VCaP (cell line): ENCODE results near the gene PHACTR3.

ENCODE experiments used
- H3K27ac ChIP-seq: fragments of 450-650 bp; 2 replicates; pipeline ENCODE4 v1.5.1; 2017
- TF ChIP-seq, protein P1 (sequence below): fragments of 450-650 bp; conservative IDR thresholded peaks from 2 replicates; pipeline ENCODE4 v1.5.1; 2017; ENCODE audit warnings: mild to moderate bottlenecking, moderate library complexity

Gene PHACTR3

DNA sequence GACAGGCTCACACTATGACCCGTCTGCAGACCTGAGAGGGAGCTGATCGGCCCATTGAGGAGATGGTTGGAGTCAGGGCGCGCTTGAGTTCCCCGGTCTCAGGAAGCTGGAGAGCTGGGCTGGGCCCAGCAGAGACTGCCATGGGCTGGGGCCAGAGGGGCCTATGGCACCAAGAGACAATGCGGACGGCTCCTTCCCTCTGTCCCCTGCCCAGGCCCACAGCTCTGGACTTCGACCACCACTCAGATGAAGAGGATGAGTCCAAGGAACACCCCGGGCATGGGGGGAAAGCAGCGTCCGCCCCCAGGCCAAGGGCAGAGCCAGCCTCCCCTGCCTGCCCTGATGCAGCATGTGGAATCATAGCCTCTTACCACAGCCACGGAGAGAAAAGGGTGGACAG is 40.2 kb upstream of the PHACTR3 start:
- TF ChIP-seq, protein P1, sequence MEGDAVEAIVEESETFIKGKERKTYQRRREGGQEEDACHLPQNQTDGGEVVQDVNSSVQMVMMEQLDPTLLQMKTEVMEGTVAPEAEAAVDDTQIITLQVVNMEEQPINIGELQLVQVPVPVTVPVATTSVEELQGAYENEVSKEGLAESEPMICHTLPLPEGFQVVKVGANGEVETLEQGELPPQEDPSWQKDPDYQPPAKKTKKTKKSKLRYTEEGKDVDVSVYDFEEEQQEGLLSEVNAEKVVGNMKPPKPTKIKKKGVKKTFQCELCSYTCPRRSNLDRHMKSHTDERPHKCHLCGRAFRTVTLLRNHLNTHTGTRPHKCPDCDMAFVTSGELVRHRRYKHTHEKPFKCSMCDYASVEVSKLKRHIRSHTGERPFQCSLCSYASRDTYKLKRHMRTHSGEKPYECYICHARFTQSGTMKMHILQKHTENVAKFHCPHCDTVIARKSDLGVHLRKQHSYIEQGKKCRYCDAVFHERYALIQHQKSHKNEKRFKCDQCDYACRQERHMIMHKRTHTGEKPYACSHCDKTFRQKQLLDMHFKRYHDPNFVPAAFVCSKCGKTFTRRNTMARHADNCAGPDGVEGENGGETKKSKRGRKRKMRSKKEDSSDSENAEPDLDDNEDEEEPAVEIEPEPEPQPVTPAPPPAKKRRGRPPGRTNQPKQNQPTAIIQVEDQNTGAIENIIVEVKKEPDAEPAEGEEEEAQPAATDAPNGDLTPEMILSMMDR: no peak

DNA sequence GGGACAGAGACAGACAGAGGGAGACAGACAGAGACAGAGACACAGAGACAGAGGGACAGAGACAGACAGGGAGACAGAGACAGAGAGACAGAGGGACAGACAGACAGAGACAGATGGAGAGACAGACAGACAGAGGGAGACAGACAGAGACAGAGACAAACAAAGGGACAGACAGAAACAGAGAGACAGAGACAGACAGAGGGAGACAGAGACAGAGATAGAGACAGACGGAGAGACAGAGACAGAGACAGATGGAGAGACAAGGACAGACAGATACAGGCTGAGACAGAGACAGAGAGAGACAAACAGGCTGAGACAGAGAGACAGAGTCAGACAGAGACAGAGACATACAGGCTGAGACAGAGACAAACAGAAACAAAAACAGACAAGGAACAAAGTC is 39.4 kb upstream of the PHACTR3 start:
- TF ChIP-seq, protein P1: no peak
- H3K27ac ChIP-seq: no peak overlapping the region

More for the DNA sequence above, 40.2 kb upstream of the PHACTR3 start:
- no peak overlapping the region for H3K27ac ChIP-seq

DNA sequence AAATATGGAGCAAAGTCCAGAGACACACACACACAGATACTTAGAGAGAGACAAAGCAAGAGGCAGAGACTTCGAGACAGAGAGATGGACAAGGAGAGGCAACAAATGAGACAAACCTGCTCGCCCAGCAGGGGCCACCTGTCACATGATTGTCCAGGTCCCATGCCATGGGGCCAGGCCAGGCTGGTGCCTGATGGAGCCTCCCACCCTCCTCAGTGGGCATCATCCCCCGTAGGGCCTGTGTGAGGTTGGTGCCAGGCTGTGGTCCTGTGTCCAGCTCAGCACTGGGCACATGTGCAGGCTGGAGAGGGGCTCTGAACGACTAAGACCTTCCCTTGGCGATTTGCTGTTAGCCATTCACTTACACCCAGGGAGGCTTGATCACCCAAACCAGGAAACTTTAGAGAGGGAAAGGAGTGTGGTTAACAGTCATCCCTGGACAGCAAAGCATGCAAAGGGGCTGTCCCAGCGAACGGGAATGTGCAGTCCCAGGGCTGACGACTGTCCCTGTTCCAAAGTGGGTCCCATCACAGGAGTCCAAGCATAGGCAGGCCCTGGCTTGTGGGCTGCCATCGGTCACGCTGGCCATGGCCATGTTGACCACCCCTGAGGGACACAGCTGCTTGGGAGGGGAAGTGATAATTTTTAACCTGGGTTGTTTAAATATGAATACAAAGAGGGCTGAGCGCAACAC is 38.4 kb upstream of the PHACTR3 start:
- no peak overlapping the region for H3K27ac ChIP-seq
- TF ChIP-seq, protein P1: no peak

DNA sequence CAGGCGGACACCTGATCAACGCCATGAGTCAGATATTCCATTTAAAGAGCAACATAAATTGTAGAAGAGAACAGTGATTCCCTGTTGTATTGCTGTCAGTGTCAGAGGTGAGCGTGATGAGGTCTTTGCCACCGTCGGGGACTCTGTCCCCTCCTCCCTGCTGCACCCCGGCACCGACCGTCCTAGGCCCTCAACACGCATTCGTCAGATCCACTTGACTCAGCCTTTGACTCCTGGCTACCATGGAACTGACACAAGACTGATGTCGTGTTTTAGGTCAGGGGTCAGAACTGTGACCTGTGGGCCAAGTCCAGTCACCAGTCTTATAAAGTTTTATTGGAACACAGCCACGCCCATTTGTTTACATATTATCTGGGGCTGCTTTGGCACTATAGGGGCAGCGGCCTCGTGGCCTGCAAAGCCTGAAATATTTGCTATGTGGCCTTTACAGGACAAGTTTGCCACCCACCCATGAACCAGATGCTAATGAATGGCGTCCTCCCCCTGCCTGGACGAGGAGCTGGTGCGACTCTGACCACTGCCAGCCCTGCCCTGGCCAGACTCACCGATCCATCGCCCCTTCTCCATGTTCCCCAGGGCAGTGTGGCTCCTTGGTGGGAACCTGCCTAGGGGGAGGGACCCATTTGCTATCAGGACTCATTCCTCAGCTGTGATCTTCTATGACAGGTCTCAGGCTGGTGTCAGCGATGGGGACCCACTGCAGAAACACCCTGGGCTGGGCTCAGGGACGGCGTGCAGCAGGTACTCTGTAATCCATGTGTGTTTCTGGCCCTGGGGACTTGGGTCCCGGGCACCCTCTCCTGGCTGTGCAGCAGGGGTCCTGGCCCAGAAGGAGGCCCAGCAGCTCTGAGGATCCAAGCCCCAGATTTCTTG is 37.5 kb upstream of the PHACTR3 start:
- TF ChIP-seq, protein P1: no peak
- H3K27ac ChIP-seq: no peak overlapping the region

DNA sequence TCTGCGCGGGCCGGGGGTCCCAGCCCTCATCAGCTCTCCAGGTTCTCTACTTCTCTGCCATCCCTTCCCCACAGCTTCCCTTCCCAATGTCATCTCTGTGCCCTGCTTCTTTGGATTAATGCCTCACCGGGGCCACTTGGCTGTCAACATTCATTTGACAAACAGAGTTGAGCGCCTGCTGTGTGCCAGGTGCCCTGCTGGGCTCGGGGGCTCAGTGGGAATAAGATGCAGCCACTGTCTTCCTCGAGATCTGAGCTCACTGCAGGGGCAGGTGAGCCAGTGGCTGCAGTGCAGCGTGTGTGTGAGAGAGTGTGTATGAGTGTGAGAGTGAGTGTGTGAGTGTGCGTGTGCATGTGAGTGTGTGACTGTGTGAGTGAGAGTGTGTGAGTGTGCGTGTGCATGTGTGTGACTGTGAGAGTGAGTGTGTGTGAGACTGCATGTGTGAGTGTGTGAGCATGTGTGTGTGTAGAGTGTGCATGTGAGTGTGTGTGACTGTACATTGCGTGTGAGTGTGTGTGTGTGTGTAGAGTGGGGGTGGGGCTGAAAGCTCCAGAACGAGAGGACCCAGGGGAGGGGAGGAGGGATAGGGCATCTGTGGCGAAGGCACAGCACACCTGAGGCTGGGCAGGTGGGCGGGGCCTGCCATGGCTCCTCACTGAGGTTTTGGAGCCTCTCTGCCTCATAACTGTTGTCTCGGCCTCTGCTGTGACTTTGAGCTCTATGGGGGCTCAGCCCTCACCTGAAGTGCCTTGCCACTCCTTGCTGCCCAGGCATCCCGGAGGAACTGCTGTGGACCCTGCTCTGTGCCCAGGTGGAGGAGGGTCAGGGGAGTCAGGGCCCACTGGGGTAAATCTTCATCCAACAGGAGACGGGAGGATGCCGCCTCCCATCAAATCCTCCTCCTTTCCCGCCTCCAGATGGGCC is 36.5 kb upstream of the PHACTR3 start:
- no peak overlapping the region for H3K27ac ChIP-seq
- TF ChIP-seq, protein P1: no peak

DNA sequence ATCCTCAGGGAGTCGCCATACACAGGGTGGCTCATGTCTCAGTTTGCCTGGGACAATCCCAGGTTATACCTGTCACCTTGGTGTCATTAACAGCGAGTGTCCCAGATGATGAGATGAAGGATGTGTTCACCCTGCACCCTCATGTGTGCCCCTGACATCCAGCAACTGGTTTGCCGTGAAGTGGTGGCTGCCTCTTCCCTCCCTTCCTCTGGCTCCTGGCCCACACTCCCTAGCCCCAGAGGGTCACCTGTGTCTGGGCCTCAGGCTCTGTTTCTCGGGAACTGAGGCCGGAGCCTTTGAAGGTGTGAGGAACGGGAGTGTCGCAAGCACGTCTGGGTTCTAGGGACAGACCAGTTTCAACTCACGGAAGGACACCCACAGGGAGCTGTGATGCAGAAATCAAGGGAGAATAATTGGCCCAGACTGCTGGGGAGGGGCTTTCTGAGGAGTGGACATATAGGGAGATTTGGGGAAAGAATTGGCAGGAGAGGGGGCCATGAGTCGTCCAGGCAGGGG is 35.8 kb upstream of the PHACTR3 start:
- TF ChIP-seq, protein P1: no peak

DNA sequence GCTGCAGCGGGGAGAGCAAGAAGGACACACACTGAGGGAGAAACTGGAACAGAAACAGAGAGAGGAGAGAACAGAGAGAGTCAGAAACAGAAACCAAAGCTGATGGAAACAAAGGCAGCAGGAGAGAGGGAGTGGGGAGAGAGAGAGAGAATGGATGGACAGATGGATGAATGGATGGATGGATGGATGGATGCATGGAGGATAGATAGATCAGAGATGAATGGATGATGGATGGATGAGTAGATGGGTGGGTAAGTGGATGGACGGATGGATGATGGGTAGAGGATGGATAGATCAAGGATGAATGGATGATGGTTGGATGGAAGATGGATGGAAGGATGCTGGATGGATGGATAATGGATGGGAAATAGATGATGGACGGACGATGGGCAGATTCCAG is 35.0 kb upstream of the PHACTR3 start:
- H3K27ac ChIP-seq: no peak overlapping the region
- TF ChIP-seq, protein P1: no peak

More for the DNA sequence above, 35.8 kb upstream of the PHACTR3 start:
- no peak overlapping the region for H3K27ac ChIP-seq
